GM23248 (cell line): ENCODE results near the gene DHCR24.

ENCODE experiments used
- EZH2 ChIP-seq: fragments of 200-600 bp; sonication (generic); IDR thresholded peaks from 2 replicates; pipeline ENCODE4 v1.6.1; 2018; ENCODE audit warnings: antibody characterized with exemption, mild to moderate bottlenecking; ENCODE audit not compliant: insufficient read depth, poor library complexity, severe bottlenecking
- EZH2phosphoT487 ChIP-seq: fragments of 200-600 bp; sonication (generic); IDR thresholded peaks from 2 replicates; pipeline ENCODE4 v1.6.1; 2018; ENCODE audit warnings: antibody characterized with exemption, moderate library complexity, mild to moderate bottlenecking, low read depth; ENCODE audit not compliant: insufficient read depth

- TF ChIP-seq EZH2phosphoT487 (no peak), EZH2 (no peak)
Measured at GRCh38 chr1:54861070-54861761, 25.8 kb downstream of the DHCR24 start.
